DMS 273 (cell line): ENCODE data around the gene CNNM1.

Experiments
- DNase-seq: peaks from one replicate; lab custom pipeline; 2025; ENCODE audit not compliant: unreplicated experiment; lab: John Stamatoyannopoulos, UW

CNNM1 gene

GRCh38 chr10:99370993-99371392 lies 41.8 kb downstream of the CNNM1 start:
- DNase-seq: peak; percentile 52

- no peak for DNase-seq
Measured at GRCh38 chr10:99372546-99373271, 43.6 kb downstream of the CNNM1 start.

- DNase-seq: no peak
Measured at GRCh38 chr10:99374526-99374925, 45.4 kb downstream of the CNNM1 start.

- DNase-seq: no peak
Measured at GRCh38 chr10:99374972-99375371, 45.8 kb downstream of the CNNM1 start.

GRCh38 chr10:99375426-99375825 lies 46.3 kb downstream of the CNNM1 start:
- no peak for DNase-seq

- no peak for DNase-seq
Measured at GRCh38 chr10:99382176-99382575, 53.0 kb downstream of the CNNM1 start.

- DNase-seq: no peak
Measured at GRCh38 chr10:99387071-99387470, 57.9 kb downstream of the CNNM1 start.

- DNase-seq: no peak
Measured at GRCh38 chr10:99387541-99387940, 58.4 kb downstream of the CNNM1 start.

- DNase-seq: no peak
Measured at GRCh38 chr10:99389729-99390480, 60.7 kb downstream of the CNNM1 start.

- no peak for DNase-seq
Measured at GRCh38 chr10:99391346-99391745, 62.2 kb downstream of the CNNM1 start.

GRCh38 chr10:99393036-99393435 lies 63.9 kb downstream of the CNNM1 start:
- DNase-seq: no peak

GRCh38 chr10:99393683-99394082 lies 64.5 kb downstream of the CNNM1 start:
- no peak for DNase-seq

GRCh38 chr10:99394256-99394655 lies 65.1 kb downstream of the CNNM1 start:
- DNase-seq: peak; percentile 48

GRCh38 chr10:99394761-99395386 lies 65.7 kb downstream of the CNNM1 start:
- DNase-seq: peak; percentile 23

GRCh38 chr10:99395750-99396445 lies 66.7 kb downstream of the CNNM1 start:
- DNase-seq: no peak

- DNase-seq: no peak
Measured at GRCh38 chr10:99396471-99396870, 67.3 kb downstream of the CNNM1 start.

GRCh38 chr10:99399664-99400063 lies 70.5 kb downstream of the CNNM1 start:
- no peak for DNase-seq

- no peak for DNase-seq
Measured at GRCh38 chr10:99403674-99404073, 74.5 kb downstream of the CNNM1 start.

- no peak for DNase-seq
Measured at GRCh38 chr10:99406149-99406548, 77.0 kb downstream of the CNNM1 start.

GRCh38 chr10:99410146-99410545 lies 81.0 kb downstream of the CNNM1 start:
- no peak for DNase-seq

GRCh38 chr10:99410876-99411275 lies 81.7 kb downstream of the CNNM1 start:
- no peak for DNase-seq
